B cell (primary cell): ENCODE measurements around the gene CFAP77. TPM values are rescaled to one million over a fixed set of nuclear protein-coding genes. Genes with fewer than 3 reads are reported as not detected.

Experiments used
- ATAC-seq: fragments of 200-7000 bp; cut with Tn5 transposase; one replicate; pipeline ENCODE4 v1.10.0; 2021; ENCODE audit warnings: low read depth, mild to moderate bottlenecking, moderate number of reproducible peaks, moderate library complexity
- CTCF ChIA-PET: fragments of 350-600 bp; sonication (Branson Sonifier 250); formaldehyde crosslinking; loops from one replicate; lab custom pipeline; 2021; ENCODE audit warnings: antibody characterized with exemption, inconsistent platforms; lab: Charles Lee
- POLR2A ChIA-PET: fragments of 350-600 bp; sonication (Branson Sonifier 250); formaldehyde crosslinking; loops from one replicate; lab custom pipeline; 2021; ENCODE audit warnings: antibody characterized with exemption; lab: Charles Lee
- DNase-seq: peaks from one replicate; pipeline ENCODE4 v3.0.0; 2013
- H2AFZ ChIP-seq: 2 replicates; pipeline ENCODE4 v1.6.1; 2012; ENCODE audit warnings: mild to moderate bottlenecking, low read depth, low read length; ENCODE audit not compliant: insufficient read depth, poor library complexity, severe bottlenecking
- H3K27ac ChIP-seq, 2 donors: 1 replicate in 1 of 2; 2 replicates in 1 of 2; pipeline ENCODE4 v1.5.1; 2012 to 2013; ENCODE audit warnings: low read length in 2 of 2, mild to moderate bottlenecking in 2 of 2, moderate library complexity in 1 of 2
- H3K27me3 ChIP-seq, 4 experiments: fragments of 200-600 bp in 1 of 4; sonication (generic) in 1 of 4; replicated peaks in 1 of 4; 1 replicate in 2 of 4; 2 replicates in 2 of 4; pipeline versions ENCODE4 v1.6.1 to v1.7.0; 2013 to 2016; ENCODE audit warnings: low read length in 3 of 4, mild to moderate bottlenecking in 2 of 4, mixed read lengths in 1 of 4, moderate library complexity in 1 of 4; ENCODE audit not compliant: insufficient read depth in 4 of 4, control insufficient read depth in 3 of 4; ENCODE audit errors: control extremely low read depth in 1 of 4
- H3K36me3 ChIP-seq, 2 experiments: replicated peaks in 1 of 2; 1 replicate in 1 of 2; 2 replicates in 1 of 2; pipeline versions ENCODE4 v1.6.1 to v1.7.1; 2013; ENCODE audit warnings: low read length in 1 of 2; ENCODE audit not compliant: insufficient read depth in 2 of 2, control insufficient read depth in 1 of 2; ENCODE audit errors: control extremely low read depth in 1 of 2, extremely low read depth in 1 of 2
- H3K4me1 ChIP-seq, 2 donors: fragments of 200-600 bp in 1 of 2; sonication (generic) in 1 of 2; 1 replicate in 1 of 2; 2 replicates in 1 of 2; pipeline versions ENCODE4 v1.5.1 to v1.6.1; 2013 to 2017; ENCODE audit warnings: low read length in 2 of 2; ENCODE audit not compliant: control insufficient read depth in 2 of 2, insufficient read depth in 2 of 2
- H3K4me2 ChIP-seq: replicated peaks from 2 replicates; pipeline ENCODE3; 2012; ENCODE audit warnings: mild to moderate bottlenecking, low read depth, low read length; ENCODE audit not compliant: poor library complexity, severe bottlenecking
- H3K4me3 ChIP-seq, 5 experiments: fragments of 200-600 bp in 1 of 5; sonication (generic) in 1 of 5; 1 replicate in 3 of 5; 2 replicates in 2 of 5; pipeline versions ENCODE4 v1.5.1 to v1.7.0; 2011 to 2016; ENCODE audit warnings: low read length in 4 of 5, mild to moderate bottlenecking in 4 of 5, low read depth in 2 of 5, control low read depth in 1 of 5, moderate library complexity in 1 of 5; ENCODE audit not compliant: insufficient read depth in 1 of 5; ENCODE audit errors: control extremely low read depth in 1 of 5, extremely low read depth in 1 of 5
- H3K79me2 ChIP-seq: fragments of 200-600 bp; sonication (generic); one replicate; pipeline ENCODE4 v1.6.0; 2016; ENCODE audit warnings: low read length; ENCODE audit not compliant: control insufficient read depth, insufficient read depth
- H3K9ac ChIP-seq: fragments of 200-600 bp; sonication (generic); 2 replicates; pipeline ENCODE4 v1.6.1; 2017; ENCODE audit warnings: mild to moderate bottlenecking, low read length, moderate library complexity
- H3K9me3 ChIP-seq, 3 donors: one replicate each; pipeline versions ENCODE4 v1.6.1 to v1.7.1; 2013; ENCODE audit warnings: low read length in 2 of 3; ENCODE audit not compliant: control insufficient read depth in 2 of 3, insufficient read depth in 1 of 3; ENCODE audit errors: control extremely low read depth in 1 of 3
- H4K20me1 ChIP-seq: 2 replicates; pipeline ENCODE4 v1.6.0; 2012; ENCODE audit warnings: mild to moderate bottlenecking, low read length; ENCODE audit not compliant: insufficient read depth, control insufficient read depth, poor library complexity, severe bottlenecking
- H3K27ac Mint-ChIP-seq: one replicate; pipeline ENCODE4 v1.8.0; 2021; ENCODE audit warnings: mixed read lengths
- H3K27me3 Mint-ChIP-seq: one replicate; pipeline ENCODE4 v1.8.0; 2021; ENCODE audit warnings: mixed read lengths
- H3K4me1 Mint-ChIP-seq: one replicate; pipeline ENCODE4 v1.8.0; 2021; ENCODE audit warnings: mixed read lengths
- H3K4me3 Mint-ChIP-seq: one replicate; pipeline ENCODE4 v1.8.0; 2021; ENCODE audit warnings: mixed read lengths
- H3K9me3 Mint-ChIP-seq: one replicate; pipeline ENCODE4 v1.8.0; 2022; ENCODE audit warnings: mixed read lengths; ENCODE audit not compliant: insufficient read depth
- CTCF ChIP-seq: fragments of 200-600 bp; IDR thresholded peaks from one replicate; pipeline ENCODE4 v1.8.0; 2022; ENCODE audit warnings: antibody characterized with exemption, mild to moderate bottlenecking
- EZH2 ChIP-seq: IDR thresholded peaks from 2 replicates; pipeline ENCODE4 v1.6.1; 2012; ENCODE audit warnings: borderline replicate concordance, low read depth, mild to moderate bottlenecking, moderate library complexity, low read length; ENCODE audit not compliant: insufficient read depth, poor library complexity, severe bottlenecking
- WGBS: methylation state at CpG from one replicate; pipeline ENCODE4 v1.1.5; 2013; ENCODE audit warnings: missing lambda C conversion rate; ENCODE audit not compliant: insufficient coverage; 5-methylcytosine and 5-hydroxymethylcytosine counted together
- intact Hi-C: fragments of 100-400 bp; cut with micrococcal nuclease; formaldehyde crosslinking; loops from one replicate; pipeline ENCODE4 v1.10.0; 2022
- polyA plus RNA-seq: library from polyadenylated mRNA; depleted of rRNA; stranded (reverse); fragments of >200 nt; gene quantifications from 2 replicates; pipeline ENCODE4 v1.2.3, GENCODE V29; 2012
- total RNA-seq, 2 donors: library from RNA; stranded (reverse); fragments of 120-200 nt in 1 of 2; gene quantifications; 1 replicate in 1 of 2; 2 replicates in 1 of 2; pipeline versions ENCODE4 v1.2.3 to v1.2.4, GENCODE V29; 2013 to 2022

CFAP77 gene
- total and polyA plus RNA-seq, 2 donors (not counting 1 experiment from before 2014, with no cell fraction given): not detected

GRCh38 chr9:132413926-132414325, 3.9 kb downstream of the CFAP77 start:
- H3K9me3 ChIP-seq: no peaks in the 10 kb centered on the region
- no peak for TF ChIP-seq EZH2
- peaks cover 43% of the 10 kb centered on the region for H3K27me3 Mint-ChIP-seq
- peaks cover 12% of the 10 kb centered on the region for H3K79me2 ChIP-seq
- intact Hi-C loops: loop anchor here (5.0 kb wide), 3 partner anchors 93 to 488 kb away; no protein-coding TSS in a partner anchor
- no peaks in the 10 kb centered on the region for H3K36me3 ChIP-seq
- 56% methylated on average over 1 of the region's 5 CpGs for WGBS
- H3K4me1 Mint-ChIP-seq: peaks cover 23% of the 10 kb centered on the region
- no peaks in the 10 kb centered on the region for H3K9me3 Mint-ChIP-seq
- no peak overlapping the region for H2AFZ ChIP-seq
- H3K4me3 ChIP-seq: no peak overlapping the region
- no peaks in the 10 kb centered on the region for H4K20me1 ChIP-seq
- H3K9ac ChIP-seq: no peak overlapping the region
- no peak overlapping the region for H3K4me3 Mint-ChIP-seq
- peaks cover 24 to 26% of the 10 kb centered on the region in 2 donors for H3K4me1 ChIP-seq
- peaks cover 0 to 52% (median 30%) of the 10 kb centered on the region in 4 experiments for H3K27me3 ChIP-seq
- DNase-seq (no peak), ATAC-seq (no peak)
- no peak overlapping the region for H3K27ac Mint-ChIP-seq
- ChIA-PET CTCF (interaction anchor here (0.6 to 0.8 kb wide), 2 partner anchors 386 to 1168 kb away, joined by 3 read pairs; no protein-coding TSS in a partner anchor), POLR2A (interaction anchor here (1.0 kb wide), 1 partner anchor 1289 kb away, joined by 3 read pairs; the partner anchor contains the start of gene NUP214)
- H3K27ac ChIP-seq: no peak overlapping the region
- no peak overlapping the region for H3K4me2 ChIP-seq

- CTCF ChIA-PET: interaction anchor here (0.6 to 0.8 kb wide), 2 partner anchors 386 to 1169 kb away, joined by 3 read pairs; no protein-coding TSS in a partner anchor
- H3K9me3 Mint-ChIP-seq: no peaks in the 10 kb centered on the region
These were observed 4.7 kb downstream of the CFAP77 start for GRCh38 chr9:132414731-132415130.

More at GRCh38 chr9:132414731-132415130, 4.7 kb downstream of the CFAP77 start:
- Histone ChIP-seq H2AFZ (no peak overlapping the region), H3K27ac (no peak overlapping the region), H3K9me3 (no peaks in the 10 kb centered on the region), H3K4me1 (peaks cover 20 to 22% of the 10 kb centered on the region in 2 donors), H4K20me1 (no peaks in the 10 kb centered on the region), H3K4me2 (no peak overlapping the region), H3K27me3 (peaks cover 0 to 56% (median 31%) of the 10 kb centered on the region in 4 experiments), H3K79me2 (peaks cover 7% of the 10 kb centered on the region), H3K36me3 (no peaks in the 10 kb centered on the region), H3K9ac (no peak overlapping the region), H3K4me3 (no peak overlapping the region)
- Mint-ChIP-seq H3K4me1 (peaks cover 19% of the 10 kb centered on the region), H3K27ac (no peak overlapping the region), H3K4me3 (no peak overlapping the region), H3K27me3 (peaks cover 48% of the 10 kb centered on the region)
- ATAC-seq (no peak), DNase-seq (no peak)
- 70% methylated on average over 2 of the region's 7 CpGs for WGBS
- TF ChIP-seq EZH2 (no peak), CTCF (no peak)
- POLR2A ChIA-PET: interaction anchor here (1.0 kb wide), 1 partner anchor 1290 kb away, joined by 3 read pairs; the partner anchor contains the start of gene NUP214
- intact Hi-C loops: loop anchor here (5.0 kb wide), 3 partner anchors 93 to 488 kb away; no protein-coding TSS in a partner anchor
